Dedifferentiated amniotic fluid mesenchymal stem cell (primary cell): Measurements from ENCODE around the gene MMP20.

Experiments
- DNase-seq: peaks from one replicate; pipeline ENCODE4 v3.0.0-alpha.2; 2016; ENCODE audit errors: extremely low spot score

The MMP20 gene

GRCh38 chr11:102623128-102623527, 2.0 kb downstream of the MMP20 start:
- DNase-seq: no peak

- DNase-seq: no peak
These were observed 2.9 kb downstream of the MMP20 start for GRCh38 chr11:102622258-102622657.

GRCh38 chr11:102620818-102621561, 4.1 kb downstream of the MMP20 start:
- no peak for DNase-seq

DNA sequence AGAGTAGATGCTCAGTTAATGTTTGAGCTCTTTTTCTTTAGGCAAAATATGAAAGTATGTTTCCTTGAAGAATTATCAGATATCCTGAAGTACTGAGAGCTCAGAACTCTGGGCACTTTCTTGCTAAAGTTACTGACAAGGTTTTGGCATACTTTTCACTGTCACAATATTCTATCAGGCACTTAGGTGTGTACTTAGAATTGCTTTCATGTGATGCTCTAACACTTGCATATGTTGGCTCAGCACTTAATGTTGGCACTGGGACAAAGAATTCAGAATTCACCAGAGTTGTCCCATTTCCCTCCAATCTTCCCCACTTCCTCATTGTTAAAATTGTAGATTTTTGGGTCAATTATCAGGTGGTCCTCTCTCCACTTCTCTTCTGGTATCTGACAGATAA, 5.0 kb downstream of the MMP20 start:
- no peak for DNase-seq

DNA sequence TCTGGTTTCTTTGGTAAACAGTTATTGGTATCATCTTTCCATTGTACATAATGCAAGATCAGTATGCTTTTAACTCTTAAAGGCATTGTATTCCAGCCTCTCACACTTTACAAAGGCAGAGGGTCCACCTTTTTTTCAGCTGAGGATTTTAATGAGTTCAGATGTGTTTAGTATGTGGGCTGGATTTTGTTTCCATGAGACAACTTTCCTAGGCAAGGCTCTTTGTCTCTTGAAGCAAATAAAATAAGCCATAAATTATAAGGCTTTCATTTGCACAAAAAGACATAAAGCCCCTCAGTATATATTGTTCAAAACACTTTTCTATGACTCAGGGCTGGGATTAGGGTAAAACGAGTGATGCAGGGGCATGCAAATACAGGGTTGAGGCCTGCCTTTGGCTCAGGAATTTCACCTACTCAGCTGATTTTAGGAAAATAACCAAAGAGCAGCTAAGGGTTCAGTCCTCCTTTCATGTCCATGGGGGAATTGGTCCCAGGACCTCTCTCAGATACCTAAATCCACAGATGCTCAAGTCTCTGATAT, 7.6 kb downstream of the MMP20 start:
- DNase-seq: no peak

- DNase-seq: no peak
These were observed 9.2 kb downstream of the MMP20 start for GRCh38 chr11:102615894-102616432.

DNA sequence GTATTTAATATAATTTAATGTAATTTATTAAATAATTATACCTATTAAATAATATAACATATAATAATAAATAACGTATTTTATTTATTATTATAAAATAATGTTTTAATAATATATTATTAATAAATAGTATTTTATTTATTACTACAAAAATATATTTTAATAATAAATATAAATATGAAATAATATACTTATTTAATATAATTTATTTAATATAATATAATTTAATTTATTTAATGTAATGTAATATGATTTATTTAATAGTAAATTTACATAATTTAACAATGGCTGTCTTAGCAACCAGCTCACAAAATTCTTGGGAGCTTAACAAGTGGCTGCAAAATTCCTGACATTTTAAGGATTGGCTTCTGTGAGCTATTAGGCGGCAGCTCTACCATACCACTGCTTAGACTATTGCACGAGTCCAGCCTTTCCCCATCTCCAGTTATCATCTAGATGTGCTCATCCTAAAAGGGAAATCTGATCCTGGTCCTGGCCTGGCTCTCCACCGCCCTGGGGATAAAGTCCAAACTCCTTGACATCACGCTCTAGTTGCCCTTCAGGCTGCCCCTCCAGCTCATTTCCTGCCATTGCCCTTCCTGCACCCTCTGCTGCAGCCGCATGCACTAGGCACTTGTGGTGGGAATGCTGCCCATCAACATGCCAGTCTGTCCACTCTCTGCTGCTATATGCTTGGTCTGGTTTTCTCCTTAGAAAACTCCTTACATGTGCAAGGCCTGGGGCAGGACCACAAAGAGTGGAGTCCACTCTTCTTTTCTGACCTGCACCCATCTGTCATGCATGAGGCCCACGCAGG, 9.8 kb downstream of the MMP20 start:
- DNase-seq: no peak

DNA sequence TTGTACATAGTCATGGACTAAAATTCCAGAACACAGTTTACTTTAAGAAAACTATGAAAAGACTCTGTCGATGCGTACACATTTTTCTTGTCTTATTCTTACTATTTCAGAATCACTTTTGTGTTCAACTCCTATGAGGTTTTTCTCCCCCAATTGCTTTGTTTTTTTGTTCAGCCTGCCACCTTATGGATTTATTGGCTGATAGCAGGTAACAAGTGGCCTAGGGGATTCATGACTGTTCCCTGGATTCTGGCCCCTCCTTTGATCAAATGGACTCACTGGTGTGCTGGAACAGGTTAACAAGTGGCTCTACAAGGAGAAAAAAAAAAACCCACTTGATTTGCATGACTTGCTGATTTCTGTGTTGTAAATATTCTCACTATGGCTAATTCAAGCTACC, 10.6 kb downstream of the MMP20 start:
- DNase-seq: no peak

GRCh38 chr11:102614031-102614430, 11.1 kb downstream of the MMP20 start:
- no peak for DNase-seq

- no peak for DNase-seq
These were observed 11.7 kb downstream of the MMP20 start for GRCh38 chr11:102613450-102613849.

DNA sequence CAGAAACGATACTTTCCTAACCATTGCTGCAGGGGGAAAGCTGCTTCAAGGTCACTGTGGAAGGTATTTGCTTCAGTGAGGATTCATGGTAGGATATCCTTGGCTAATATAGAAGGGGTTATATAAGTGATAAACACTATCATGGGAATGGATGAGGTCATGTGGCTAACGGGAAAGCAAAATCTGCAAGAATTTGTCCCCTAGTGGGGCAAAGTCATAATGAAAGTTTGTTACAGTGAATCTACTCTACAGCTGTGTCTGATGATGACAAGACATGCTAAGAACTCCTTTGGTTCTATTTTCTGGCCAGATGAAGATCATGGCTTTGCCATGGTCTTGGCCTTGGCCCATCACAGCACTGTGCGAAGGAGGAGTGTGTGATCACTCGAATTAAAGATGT, 13.8 kb downstream of the MMP20 start:
- no peak for DNase-seq

- no peak for DNase-seq
These were observed 14.9 kb downstream of the MMP20 start for GRCh38 chr11:102610200-102610599.

DNA sequence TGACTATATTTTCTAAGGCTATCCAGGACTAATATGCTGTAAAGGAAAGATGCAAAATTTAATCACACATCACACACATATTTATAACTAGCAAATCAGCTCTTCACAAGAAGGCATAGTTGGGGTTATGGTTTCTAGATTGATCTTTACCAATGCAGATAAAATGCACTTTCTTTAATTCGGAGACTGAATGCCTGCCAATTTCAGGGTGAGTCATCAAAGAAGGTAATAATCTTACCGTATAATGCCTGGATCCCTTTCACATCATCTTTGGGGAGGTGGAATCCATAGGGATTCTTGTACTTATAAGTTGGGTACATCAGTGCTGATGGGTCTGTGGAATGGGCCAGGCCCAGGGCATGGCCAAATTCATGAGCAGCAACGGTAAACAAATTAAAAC, 16.4 kb downstream of the MMP20 start:
- no peak for DNase-seq

GRCh38 chr11:102604875-102605274, 20.3 kb downstream of the MMP20 start:
- DNase-seq: no peak

GRCh38 chr11:102604011-102604410, 21.1 kb downstream of the MMP20 start:
- no peak for DNase-seq

- DNase-seq: no peak
These were observed 21.6 kb downstream of the MMP20 start for GRCh38 chr11:102603576-102603975.

- no peak for DNase-seq
These were observed 22.0 kb downstream of the MMP20 start for GRCh38 chr11:102603091-102603490.

GRCh38 chr11:102600666-102601065, 24.5 kb downstream of the MMP20 start:
- no peak for DNase-seq

GRCh38 chr11:102599642-102600261, 25.4 kb downstream of the MMP20 start:
- peak; percentile 76 for DNase-seq

DNA sequence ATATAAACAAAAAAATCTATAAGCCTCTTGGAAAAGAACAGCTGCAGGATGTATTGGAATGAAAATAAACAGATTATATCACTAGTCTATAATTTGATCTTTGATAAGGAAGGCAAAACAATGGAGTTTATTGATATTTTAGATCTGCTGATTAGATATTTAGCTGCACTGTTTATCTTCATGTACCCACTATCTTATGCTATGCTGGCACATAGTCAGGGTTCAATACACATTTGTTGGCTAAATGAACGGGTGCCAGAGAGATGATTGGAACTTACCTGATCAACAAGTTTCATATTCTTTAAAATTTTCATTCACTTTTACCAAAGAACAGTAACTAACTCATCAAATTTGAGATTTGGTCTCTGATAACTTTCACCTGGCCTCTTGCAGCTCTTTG, 26.9 kb downstream of the MMP20 start:
- no peak for DNase-seq

- no peak for DNase-seq
These were observed 28.6 kb downstream of the MMP20 start for GRCh38 chr11:102596578-102596977.
